HG03280 (cell line): ENCODE measurements around the gene NIBAN1.
A peak's percentile ranks its signal among the peaks of the same experiment; 100 is the strongest.
"Not testable (repeated sequence)": the region's sequence is repeated elsewhere in the genome, so short reads cannot be mapped to it uniquely, and the experiment has no call there.

Source experiments
- ATAC-seq: cut with Tn5 transposase; IDR thresholded peaks from one replicate; pipeline ENCODE4 v1.9.1; 2021; ENCODE audit warnings: mild to moderate bottlenecking, moderate library complexity; ENCODE audit not compliant: unreplicated experiment

Gene NIBAN1

DNA sequence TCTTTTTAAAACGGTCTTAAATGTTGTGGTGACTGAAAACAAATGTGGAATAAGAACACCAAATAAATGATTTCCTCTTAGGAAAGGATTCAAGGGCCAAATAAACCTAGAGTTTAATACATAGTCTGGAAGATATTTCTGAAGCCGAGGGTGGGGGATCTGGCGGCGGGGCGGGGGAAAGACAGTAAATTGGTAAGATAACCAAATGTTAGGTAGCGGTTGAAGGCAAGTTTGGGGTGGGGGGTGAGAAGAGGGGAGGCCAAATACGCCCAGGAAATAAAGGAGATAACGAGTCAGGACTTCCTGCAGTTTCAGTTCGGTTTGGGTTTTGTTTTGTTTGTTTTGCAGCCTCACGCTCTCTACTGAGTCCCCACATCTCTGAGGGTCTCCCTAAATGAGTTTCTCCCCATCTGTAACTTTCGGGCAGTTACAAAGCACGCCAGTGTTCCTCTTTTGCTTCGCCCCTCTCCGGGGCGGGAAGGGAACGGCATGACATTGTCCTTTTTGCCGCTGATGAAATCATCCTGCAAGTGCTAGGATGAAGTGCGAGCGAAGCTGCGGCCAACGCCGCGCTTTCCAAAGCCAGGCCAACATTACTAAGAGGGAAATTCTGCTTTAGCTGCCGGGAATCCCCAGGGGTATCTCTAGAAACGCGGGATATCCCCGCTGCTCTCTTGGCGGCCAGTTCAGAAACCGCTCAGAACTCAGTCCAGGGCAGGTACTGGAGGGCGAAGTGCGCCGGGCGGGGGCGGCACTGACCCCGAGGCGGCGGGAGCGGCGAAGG, 844 bp downstream of the NIBAN1 start:
- peak; percentile 54 for ATAC-seq

DNA sequence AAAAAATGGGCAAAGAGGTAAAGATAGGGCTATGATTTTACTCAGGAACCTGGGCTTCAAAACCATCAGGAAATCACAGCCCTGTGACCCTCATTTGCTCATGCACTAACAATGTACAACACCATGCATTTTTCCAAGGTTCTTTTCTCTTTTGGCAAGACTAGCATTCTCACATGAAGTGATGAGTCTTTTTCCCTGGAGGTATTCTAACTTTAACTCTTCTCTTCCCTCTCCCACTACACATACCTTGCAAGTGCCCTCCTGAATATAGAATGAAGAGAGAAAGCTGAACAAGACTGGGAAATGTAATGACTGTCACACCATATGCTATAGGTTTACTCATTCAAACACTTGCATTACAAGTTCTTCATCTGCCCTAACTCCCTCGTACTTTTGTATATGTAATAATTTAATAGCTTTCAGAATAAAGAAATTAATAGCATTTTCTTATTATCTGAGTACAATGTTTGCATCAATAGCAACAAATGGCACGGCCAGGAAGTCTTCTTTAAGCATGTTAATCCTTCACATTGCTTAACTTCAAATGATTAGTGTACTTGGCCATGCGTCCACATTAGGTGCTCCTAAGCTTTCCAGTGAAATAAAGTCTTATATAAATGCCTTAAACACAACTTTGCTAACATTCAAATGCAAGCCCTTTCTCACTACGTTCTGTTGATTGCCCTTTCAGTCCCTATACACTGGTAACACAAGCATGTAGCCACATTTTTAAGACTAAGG, 1.8 kb downstream of the NIBAN1 start:
- no peak for ATAC-seq

DNA sequence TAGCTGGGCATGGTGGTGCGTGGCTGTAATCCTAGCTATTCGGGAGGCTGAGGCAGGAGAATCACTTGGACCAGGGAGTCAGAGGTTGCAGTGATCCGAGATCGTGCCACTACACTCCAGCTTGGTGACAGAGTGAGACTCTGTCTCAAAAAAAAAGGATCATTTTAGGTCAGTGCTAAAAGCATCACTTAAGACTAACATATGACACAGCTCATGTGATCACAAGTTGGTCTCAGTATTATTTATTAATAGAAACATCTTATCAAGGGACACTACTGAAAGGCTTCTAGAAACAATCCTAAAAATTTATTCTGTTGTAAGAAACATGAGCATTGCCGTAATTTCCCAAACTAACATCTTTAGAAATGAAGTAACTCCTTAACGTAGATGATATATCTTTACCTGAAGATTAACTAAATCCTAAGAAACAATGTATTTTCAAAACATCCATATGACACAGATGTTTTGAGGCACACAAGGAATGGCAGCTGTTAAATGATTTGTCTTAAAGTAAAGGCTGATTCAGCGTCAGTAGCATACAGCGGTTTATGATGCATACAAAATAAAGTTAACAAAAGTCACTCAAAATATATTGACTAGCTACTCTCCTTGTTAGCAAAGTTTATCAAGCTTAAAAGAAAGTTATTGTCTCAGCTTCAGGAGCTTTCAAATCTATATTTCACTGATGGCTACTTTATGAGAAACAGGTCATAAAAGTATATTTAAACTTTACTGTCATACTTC, 2.6 kb downstream of the NIBAN1 start:
- ATAC-seq: no peak

DNA sequence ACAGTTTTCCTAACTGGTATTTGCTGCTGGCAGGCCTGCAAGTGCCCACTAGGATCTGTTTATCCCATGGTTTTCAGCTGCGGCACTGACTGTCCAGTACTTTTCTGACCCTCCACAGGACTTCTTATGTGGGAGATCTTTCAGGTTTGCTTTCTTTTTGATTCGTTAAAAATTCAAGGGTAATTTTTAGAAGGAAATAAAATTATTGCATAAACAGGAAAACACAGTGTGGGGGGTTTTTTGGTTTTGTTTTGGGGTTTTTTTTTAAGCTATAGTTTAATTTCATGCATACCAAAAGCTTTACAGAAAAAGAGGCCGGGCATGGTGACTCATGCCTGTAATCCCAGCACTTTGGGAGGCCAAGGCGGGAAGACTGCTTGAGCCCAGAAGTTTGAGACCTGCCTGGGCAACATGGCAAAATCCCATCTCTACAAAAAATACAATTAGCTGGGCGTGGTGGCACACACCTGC, 3.6 kb downstream of the NIBAN1 start:
- no peak for ATAC-seq

DNA sequence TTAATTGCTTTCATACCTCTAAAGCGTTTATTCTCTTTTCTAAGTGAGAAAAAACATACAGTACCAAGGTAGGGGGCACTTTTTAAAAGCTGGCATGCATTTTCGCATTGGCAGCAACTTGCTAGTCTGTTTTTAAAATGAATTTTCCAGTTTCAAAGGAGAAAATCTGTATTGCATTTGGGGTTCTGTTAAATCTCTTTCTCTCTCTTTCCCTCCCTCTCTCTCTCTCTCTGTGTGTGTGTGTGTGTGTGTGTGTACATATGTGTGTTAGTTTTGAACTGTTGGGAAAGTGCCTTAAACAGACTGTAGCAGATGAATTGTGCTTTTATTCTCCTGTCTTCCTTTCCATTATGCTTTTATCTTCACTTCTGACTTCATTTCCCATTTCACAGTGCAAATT, 7.3 kb downstream of the NIBAN1 start:
- ATAC-seq: no peak

DNA sequence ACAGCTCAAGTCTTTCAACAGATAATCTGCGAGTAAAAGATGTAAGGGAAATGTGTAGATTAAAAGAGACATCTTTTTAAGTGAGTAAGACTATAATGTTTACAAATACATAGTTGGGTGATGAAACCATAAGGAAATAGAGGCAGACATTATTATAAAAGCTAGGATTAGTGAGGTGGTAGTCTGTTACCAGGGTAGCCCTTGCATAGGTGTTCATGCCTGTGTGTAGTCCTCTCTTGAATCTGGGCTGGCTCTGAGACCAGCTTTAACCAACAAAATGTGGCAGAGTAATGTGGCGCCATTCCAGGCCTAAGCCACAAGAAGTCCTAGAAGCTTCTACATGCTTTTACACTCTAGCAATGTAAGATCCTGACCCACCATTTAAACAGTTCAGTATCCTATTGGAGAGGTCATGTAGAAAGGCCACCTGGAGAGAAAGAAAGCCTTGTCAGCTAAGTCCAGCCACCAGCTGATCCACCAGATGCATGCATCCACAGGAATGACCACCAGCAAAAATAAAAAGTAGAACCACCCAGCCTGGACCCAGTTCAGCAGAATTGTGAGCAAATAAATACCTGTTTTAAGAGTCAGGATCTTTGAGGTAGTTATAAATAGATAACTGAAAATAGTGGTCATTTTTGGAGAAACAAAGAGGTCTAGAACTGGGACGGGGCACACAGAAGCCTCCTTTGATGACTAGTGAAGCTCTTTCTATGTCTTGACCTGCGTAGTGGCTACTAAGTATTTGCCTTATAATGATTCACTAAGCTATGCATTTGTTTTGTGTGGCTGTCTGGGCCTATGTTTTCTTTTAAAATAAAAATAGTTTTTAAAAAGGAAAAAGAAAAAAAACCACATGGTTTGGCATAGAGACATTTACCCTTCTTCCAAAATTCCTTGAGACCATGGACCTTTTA, 8.1 kb downstream of the NIBAN1 start:
- ATAC-seq: no peak

DNA sequence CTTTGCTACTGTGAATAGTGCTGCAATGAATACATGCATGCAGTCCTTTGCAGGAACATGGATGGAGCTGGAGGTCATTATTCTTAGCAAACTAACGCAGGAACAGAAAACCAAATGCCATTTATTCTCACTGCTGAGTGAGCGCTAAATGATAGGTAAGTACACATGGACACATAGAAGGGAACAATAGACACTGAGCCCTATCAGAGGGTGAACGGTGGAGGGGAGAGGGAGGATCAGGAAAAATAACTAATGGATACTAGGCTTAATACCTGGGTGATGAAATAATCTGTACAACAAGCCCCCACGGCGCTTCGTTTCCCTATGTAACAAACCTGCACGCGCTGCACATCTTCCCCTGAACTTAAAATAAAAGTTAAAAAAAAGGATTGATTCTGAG, 8.9 kb downstream of the NIBAN1 start:
- no peak for ATAC-seq

DNA sequence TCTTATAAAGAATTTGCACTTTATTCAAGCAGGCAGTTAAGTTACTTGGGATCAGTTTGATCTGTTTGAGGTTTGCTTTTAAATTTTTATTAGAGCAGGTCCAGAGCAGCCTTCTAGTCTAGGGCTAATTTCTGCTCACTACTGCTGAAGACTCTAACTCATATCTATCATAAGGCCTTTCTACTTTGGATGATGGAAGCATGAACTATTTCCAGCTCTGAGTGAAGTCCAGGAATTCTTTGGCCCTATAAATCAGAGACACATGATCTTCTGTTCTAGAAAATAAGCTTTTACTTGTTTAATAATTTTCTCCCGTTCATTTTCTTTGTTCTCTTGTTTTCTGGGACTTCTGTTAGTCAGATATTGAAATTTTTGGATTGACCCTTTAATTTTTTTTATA, 14.7 kb downstream of the NIBAN1 start:
- ATAC-seq: no peak

DNA sequence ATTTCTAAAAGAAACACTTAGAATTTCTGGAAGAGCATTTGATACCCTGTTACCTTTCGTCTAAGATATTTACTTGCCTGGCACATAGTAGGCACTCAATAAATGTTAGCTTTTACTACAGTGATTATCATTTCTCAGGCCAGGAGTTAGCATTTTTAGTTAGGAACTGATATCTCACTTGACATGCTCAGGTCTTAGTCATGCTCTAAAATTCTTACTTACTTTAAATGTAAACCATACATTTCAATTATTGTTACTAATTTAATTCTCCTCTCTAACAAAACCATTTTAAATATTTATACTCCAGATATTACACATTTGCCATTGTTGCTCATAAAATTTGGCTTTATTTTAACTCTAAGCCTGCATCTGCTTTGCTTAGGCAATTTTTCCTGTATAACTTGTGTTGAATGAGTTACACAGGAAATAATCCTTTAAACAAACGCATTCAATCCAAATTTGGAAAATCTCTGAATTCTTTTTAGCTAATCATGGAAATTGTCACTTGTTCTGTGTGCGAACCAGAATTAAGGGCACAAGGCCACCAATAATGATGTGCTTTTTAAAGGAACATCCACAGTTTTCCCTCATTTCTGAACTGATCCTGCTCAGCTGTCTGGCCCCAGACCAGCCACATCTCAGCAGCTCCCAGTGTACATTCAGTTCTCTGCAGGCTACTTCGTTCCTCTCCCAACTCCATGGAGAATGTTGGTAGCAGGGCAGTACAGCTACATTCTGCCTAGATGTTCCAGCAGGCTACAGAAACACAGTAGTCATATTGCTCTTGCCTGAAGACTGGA, 15.6 kb downstream of the NIBAN1 start:
- no peak for ATAC-seq

DNA sequence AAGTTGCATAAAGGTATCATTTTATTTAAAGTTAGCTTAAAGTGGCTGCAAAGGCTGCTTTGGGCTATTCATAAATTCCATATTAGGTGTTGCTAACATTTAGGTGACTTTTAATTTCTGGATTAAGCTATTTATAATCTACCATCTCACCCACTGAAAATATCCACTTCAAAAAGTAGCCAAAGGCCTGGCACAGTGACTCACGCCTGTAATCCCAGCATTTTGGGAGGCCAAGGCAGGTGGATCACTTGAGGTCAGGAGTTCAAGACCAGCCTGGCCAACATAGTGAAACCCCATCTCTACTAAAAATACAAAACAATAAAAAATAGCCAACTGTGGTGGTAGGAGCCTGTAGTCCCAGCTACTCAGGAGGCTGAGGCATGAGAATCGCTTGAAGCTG, 16.4 kb downstream of the NIBAN1 start:
- not testable (repeated sequence) for ATAC-seq

DNA sequence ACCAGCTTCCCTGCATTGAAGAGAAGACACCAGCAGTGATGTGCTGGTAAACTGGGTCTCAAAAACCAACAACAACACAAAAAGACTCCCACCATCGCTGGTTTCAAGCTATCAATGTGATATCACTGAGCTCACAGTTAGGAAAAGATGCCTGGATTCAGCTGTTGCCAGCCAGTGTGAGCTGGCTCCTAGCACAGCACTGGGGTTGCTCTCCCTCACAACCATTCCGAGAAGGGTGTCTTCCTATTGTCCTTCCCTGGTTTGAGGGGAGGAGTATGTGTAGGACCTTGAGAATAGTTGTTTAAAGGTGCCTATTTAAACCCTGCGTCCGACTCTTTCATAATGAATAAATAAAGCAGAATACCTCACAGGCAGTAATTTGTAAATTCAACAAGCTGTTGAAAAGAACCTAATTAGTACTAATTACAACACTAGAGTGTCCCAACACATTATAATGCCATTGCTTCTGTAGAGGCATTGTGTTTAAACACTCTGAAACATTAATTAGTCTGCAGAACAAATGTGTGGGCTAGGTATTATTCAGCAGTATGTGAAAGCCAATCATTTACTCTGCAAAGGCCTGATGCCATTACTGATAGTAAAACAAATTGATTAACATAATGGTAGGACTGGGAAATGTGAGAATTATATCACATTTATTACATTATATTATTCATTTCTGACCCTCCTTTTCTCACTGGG, 17.2 kb downstream of the NIBAN1 start:
- no peak for ATAC-seq

DNA sequence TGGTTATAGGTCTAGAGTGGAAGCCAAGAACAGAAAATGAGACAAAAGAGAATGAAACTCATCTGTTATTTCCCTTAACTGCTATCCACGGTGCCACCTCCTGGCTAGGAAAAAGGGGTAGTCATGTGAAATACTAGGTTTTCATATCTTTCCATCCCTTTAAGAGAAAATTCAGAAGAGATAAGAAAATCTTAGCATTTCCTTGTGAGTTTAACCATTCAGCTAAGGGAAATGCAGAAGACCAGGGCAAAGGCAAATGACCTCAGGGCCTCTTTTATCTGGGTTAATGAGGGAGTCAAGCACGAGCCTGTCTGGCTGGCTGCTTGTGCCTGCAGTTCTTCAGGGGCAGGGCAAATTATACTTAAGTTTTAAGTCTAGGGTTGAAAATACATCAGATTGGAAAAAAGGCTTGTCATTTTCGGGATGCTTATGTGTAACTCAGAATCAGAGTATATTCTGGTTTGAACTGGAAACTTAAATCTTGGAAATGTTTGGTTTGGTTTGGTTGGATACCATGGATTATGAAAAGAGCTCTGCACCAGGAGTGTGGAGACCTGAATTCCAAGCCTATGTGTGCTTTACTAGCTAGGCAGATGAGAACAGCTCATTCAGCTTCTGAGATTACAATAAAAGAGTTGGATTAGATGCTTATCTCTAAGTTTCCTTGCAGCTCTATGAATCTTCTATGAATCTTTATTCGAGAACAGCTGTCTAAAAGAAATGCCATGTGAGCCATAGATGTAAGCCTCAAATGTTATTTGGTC, 19.9 kb downstream of the NIBAN1 start:
- ATAC-seq: no peak

DNA sequence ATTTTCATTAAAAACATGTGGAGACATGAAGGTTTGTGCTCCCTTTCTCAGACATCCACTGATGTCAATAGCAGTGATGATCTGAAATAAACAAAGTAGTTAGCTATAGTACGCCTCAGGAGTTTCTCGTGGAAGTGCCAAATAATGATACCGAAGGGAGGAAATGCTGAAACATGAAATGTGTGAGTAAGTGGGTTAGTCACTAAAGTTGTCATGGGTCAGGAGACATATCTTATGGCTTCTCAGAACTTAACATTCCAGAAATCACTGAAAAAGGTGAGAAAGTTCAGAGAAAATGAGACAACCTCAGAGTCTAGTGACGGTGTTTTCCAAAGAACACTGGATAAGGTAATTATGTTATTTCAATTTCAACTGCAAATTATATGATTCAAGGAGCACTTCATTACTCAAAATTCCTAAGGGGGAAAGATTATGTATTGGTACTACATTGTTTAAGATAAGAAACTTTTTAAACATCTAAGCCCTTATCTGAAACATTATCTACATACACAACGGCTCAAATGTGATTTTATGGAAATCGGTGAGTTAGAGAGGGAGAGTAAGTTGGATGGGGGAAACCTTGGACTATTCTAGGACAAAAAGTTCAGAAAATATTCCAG, 20.6 kb downstream of the NIBAN1 start:
- no peak for ATAC-seq

DNA sequence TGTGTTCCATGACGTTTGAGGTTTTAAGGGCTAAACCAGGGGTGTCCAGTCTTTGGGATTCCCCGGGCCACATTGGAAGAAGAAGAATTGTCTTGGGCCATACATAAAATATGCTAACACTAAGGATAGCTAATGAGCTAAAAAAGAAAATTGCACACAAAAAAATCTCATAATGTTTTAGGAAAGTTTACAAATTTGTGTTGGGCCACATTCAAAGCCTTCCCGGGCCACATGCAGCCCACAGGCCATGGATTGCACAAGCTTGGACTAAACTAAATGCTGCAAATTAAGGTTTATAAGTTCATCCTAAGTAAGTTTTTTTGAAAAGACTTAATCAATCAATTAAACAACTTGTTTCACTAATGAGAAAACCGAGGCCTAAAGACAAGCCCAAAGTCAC, 21.9 kb downstream of the NIBAN1 start:
- ATAC-seq: no peak

DNA sequence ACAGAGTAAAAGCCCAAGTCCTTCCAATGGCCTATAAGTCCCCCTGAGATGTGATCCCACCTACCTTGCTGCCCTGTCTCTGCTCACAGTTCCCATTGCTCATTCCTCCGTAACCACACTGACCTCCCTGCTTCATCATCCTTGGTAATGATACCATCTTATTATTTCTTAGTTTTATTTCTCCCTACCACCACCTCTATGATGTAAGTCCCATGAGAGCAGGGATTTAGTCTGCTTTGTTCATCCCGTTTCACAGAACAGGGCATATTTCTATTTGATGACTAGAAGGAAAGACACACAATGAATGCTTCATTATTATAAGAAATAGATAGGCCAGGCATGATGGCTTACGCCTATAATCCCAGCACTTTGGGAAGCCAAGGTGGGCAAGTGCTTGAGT, 22.5 kb downstream of the NIBAN1 start:
- ATAC-seq: no peak

DNA sequence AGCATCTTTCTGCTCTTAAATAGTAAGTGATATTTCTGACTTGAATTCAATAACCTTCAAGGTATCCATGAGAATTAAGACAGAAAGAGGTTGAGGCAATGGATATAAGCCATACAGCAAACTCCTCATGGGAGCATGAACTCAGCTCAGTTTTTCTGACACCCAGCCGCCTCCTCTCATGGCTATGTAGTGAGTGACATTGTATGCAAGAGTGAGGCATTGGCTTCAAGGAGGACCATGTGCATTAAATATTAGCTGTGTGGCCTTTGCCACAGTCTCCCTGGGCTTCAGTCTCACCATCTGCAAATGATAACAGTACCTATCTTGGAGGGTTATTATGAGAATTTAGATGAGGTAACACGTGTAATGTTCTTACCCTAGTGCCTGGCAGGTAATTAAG, 23.4 kb downstream of the NIBAN1 start:
- ATAC-seq: no peak

DNA sequence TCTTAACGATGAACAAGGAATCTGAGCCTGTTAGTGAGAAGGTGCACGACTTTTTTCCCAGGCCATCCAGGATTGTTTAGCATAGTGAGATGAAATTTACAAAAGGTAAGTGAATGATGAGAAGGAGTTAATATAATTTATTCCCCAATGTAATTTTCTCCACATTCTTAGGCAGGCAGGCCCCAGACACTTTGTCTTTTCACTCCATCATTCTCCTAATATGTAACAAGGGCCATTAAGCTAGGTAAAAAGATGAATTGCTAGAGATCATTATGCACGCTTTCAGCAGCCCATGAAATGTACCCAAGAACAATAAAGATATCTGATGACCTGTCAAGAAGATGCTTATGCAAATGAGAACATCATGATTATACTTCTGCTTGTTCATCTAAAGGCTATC, 24.1 kb downstream of the NIBAN1 start:
- ATAC-seq: no peak
